ENCODE results near the gene ITPR2.
A peak's percentile ranks its signal among the peaks of the same experiment; 100 is the strongest.

ITPR2 gene

GRCh38 chr12:26402648-26403047 is 430.3 kb downstream of the ITPR2 start:
- DNase-seq (ENCODE audit: low read depth, low spot score) = peak; percentile 59

DNA sequence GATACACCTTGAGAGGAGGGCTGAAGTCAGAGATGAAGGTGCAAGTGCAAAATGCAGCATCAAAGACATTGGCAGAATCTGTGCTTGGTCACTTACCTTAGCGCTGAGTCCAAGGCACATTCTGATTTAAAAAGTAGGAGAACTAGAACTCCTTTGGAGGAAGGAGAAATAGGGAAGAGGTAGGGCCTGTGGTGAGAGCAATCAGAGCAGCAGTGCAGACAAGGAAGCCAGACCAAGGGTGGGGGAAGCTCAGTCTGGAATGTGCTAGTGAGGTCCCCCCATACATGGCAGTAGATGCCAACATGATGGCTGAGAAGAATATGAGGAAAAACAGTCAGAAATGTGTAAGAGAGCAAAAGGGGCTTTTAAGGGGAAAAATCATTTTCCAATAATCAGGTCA is 431.1 kb downstream of the ITPR2 start:
- no peak for DNase-seq (ENCODE audit: low read depth, low spot score)

DNA sequence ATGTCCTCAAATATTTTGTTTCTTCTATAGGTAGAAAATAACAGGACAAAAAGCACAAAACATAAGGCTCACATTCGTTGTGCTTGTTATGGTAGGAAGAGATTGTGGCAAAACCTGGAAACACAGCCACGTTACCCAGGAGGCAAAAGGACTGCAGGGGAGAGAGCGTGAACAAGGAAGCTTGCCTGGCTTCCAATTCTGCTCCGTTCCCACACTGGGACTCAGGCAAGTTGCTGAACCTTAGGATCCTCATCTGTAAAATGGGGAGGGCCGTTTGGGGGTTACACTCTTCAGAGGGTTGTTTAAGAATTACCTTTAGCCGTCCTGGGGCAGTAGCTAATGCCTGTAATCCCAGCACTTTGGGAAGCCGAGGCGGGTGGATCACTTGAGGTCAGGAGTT is 432.4 kb downstream of the ITPR2 start:
- DNase-seq (ENCODE audit: low read depth, low spot score) = no peak

DNA sequence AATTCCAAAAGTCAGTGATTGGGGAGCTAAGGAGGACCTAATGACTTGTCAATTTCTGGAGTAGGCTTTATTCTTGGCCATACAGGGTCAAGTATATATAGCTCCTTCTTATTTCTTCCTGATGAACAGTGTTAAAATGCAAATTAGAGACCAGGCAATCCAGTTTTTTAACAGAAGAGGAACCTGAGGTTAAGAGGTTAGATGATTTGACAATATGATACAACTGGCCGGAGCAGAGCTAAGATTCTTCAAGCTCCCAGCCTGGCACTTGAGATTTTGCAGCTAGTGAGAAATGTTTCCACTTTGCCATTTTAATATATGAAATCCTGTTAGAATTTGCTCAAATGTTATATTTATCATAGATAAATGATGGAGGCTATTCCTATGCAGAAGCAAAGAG is 433.6 kb downstream of the ITPR2 start:
- DNase-seq (ENCODE audit: low read depth, low spot score) = no peak

- no peak for DNase-seq (ENCODE audit: low read depth, low spot score)
Observed at GRCh38 chr12:26396402-26396801, 436.6 kb downstream of the ITPR2 start.

GRCh38 chr12:26389343-26389742 is 443.7 kb downstream of the ITPR2 start:
- DNase-seq (ENCODE audit: low read depth, low spot score) = no peak

DNA sequence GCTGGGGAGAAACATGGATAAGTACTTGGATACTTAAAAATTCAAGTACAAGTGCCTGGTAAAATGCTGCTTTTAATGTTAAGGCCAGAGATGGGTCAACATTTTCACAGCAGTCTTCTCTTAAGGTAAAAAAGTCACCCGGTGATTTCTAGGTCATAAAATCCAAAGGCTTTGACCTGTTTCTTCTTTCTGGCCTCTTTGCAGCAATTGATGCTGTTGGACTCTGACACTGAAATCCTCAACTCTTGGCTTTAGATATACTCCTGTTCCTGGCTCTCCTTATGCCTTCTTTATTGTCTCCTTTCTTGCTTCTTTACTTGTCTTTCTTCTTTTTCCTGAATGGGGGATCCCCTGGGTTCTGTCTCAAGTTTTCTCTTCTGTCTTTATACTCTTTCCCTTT is 448.5 kb downstream of the ITPR2 start:
- no peak for DNase-seq (ENCODE audit: low read depth, low spot score)

DNA sequence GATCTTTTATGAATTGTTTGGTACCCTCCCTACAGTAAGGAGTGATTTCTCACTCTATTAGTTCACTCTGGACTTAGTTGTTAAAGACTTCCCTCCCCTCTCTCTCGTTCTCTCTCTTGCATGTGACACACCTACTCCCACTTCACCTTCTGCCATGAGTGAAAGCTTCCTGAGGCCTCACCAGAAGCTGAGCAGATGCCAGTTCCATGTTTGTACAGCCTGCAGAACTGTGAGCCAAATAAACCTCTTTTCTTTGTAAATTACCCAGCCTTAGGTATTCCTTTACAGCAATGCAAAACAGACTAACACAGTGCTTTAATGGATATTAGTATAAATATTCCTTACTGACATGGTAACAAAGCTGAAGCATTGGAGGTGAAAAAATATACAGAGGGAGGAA is 450.0 kb downstream of the ITPR2 start:
- DNase-seq (ENCODE audit: low read depth, low spot score) = no peak

GRCh38 chr12:26380897-26381296 is 452.1 kb downstream of the ITPR2 start:
- no peak for DNase-seq (ENCODE audit: low read depth, low spot score)

GRCh38 chr12:26379777-26380467 is 453.1 kb downstream of the ITPR2 start:
- no peak for DNase-seq (ENCODE audit: low read depth, low spot score)

DNA sequence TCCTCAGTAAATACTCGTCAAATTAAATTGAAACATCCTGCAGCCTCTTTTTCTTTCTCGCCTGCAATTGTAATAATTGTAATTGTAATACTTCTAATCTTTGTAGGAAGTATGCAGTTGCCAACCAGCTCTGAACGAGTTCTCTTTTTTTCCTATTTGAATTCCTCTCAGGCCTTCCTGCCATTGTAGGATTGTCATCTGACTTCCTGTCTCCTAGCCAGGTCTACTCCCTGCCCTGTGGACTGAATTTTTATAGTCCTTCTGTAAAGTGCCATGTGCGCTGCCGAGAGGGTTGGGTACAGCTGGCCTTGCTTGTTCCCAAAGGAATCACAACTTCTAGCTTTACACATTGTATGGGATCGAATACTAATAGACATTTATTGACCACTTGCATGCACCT is 454.3 kb downstream of the ITPR2 start:
- no peak for DNase-seq (ENCODE audit: low read depth, low spot score)

DNA sequence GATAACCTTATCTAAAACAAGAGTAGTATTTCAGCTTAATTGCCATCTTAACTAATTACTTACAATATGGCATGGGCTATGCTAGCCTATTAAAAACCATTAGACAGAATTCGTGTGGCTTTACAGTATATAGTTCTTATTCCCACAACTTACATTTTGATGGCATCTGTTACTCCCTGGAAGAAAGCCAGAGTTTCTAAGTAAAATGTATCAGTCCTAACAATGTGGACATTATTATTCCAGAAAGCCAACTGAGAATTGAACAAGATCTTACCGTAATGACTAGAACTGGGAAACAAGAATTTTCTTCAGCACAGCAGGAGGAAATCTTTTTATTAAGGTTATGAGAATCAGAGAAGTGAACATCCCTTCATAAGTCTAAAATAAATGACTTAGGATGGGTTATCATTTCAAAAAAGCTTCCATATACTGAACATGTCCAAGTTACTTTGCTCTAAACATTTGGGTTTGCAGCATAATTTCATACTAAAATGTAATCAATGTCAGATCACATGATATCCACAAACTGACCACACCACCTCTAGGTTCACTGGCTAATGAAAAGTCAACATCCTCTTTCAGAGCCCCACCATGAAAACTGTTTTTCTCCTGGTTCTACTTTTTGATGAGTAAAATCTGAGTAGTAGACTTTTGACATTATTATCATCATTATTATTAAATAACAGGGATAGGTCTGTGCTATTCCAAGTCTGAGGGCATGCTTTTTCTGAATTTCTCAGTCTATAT is 457.9 kb downstream of the ITPR2 start:
- peak; percentile 0 for DNase-seq (ENCODE audit: low read depth, low spot score)

DNA sequence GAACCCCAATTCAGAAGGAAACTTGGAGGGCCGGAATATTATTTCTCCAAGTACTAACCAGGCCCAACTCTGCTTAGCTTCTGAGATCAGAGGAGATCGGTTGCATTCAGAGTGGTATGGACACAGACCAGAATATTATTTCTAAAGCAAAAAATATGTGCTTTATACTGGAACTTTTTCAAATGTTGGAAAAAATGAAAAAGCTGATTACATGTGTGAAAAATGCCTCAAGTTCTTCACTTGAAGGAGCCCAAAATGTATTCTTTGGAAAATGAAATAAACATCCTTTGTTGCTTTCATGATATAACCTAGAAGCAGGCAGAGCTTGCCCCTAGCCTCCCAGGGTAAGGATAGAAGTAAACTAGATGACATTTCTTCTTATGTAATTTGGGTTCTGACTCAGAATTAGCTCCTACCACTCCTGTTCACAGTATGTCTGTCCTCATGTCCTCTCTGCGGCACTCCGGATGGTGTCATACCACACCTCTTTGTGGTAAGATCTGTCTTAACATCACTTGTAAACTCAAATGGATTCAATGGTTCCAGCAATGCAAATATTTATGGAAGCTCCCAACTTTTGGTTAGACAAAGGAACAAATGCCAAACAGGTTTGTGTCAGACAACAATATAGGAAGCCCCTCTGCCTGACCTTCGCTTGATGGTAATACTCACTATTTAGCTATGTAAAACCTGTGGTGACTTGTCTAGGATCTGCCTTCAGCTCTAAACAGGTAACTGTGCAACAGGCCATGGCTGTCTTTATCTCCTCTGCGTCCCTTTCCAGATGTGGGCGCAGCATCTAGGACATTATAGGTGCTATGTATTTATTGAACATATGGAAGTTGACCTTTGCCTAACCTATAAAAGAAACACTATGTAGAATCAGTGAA is 459.1 kb downstream of the ITPR2 start:
- no peak for DNase-seq (ENCODE audit: low read depth, low spot score)

- no peak for DNase-seq (ENCODE audit: low read depth, low spot score)
Observed at GRCh38 chr12:26372866-26373265, 460.1 kb downstream of the ITPR2 start.

- no peak for DNase-seq (ENCODE audit: low read depth, low spot score)
Observed at GRCh38 chr12:26370098-26370497, 462.9 kb downstream of the ITPR2 start.

- DNase-seq (ENCODE audit: low read depth, low spot score) = peak; percentile 88
Observed at GRCh38 chr12:26369588-26369987, 463.4 kb downstream of the ITPR2 start.

- no peak for DNase-seq (ENCODE audit: low read depth, low spot score)
Observed at GRCh38 chr12:26367991-26368730, 464.8 kb downstream of the ITPR2 start.

DNA sequence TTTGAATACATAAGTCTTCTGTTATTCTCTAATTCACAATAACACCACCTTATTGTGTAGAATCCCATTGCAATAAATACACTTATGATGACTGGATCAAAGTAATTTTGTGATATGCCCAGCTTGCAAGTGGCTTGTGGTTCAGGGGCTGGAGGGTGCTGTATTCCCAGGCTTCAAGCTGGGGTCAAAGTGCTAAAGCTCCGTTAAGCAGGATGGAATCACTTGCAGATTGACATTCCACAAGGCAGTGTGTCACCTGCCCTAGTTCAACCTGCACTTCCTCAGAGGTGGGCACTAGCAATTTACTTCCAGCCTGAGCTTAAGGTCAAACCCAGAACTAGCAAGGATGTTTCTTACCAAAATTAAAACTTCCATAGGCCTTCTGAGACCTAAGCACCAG is 471.0 kb downstream of the ITPR2 start:
- DNase-seq (ENCODE audit: low read depth, low spot score) = no peak

GRCh38 chr12:26360062-26360461 is 472.9 kb downstream of the ITPR2 start:
- DNase-seq (ENCODE audit: low read depth, low spot score) = no peak

DNA sequence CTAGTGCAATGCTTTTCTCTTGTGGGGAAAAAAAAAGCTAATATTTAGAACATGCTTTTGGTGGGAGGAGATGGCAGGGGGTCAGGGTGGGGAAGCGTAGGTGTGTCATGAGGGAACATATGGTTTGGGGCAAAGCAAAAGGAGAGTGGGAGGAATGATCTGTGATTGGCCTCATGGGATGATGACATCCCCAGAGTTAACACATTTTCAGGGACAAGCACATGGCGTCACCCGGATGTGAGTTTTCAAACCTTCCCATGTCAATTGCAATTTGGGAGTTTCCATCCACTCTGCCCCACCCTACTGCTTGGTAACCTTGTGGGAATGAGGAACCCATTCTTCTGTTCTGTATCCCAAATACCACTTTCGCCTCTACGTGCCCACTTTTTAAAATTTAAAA is 473.4 kb downstream of the ITPR2 start:
- DNase-seq (ENCODE audit: low read depth, low spot score) = no peak

DNA sequence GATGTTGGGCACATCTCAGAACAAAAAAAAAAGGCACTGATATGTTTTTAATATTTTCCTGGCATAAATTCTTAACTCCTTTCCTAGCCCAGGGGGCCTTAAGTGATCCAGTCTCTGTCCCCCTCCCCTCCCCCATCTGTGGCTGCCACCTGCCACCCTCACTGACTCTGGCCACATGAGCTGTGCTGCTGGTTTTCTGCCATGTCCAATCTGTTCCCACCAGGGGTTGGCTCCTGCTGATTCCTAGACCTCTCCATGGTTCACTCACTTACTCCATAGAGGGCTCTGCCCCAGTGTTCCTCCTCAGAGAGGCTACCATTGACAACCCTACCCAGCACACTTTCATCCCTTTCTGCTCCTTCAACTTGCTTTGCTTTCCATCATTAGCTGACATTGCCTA is 474.3 kb downstream of the ITPR2 start:
- DNase-seq (ENCODE audit: low read depth, low spot score) = no peak

- DNase-seq (ENCODE audit: low read depth, low spot score) = no peak
Observed at GRCh38 chr12:26347300-26347699, 485.7 kb downstream of the ITPR2 start.
